Tibial artery (tissue), 4 donors: ENCODE data around the gene MAML2.

Experiments used
- DNase-seq, 2 donors: peaks; one replicate each; pipeline ENCODE4 v3.0.0-alpha.2; 2019
- H3K27ac ChIP-seq, 2 donors: fragments of 200-600 bp; sonication (generic) in 1 of 2; 1 replicate in 1 of 2; 2 replicates in 1 of 2; pipeline ENCODE4 v1.5.1; 2018 to 2019; ENCODE audit warnings: mild to moderate bottlenecking in 1 of 2
- H3K27me3 ChIP-seq, 2 donors: fragments of 200-600 bp; sonication (generic) in 1 of 2; one replicate each; pipeline versions ENCODE4 v1.5.1 to v1.6.0; 2016 to 2019
- H3K36me3 ChIP-seq, 3 donors: fragments of 200-600 bp; sonication (generic) in 2 of 3; one replicate each; pipeline ENCODE4 v1.5.1; 2016 to 2019; ENCODE audit warnings: mild to moderate bottlenecking in 2 of 3
- H3K4me1 ChIP-seq, 4 donors: fragments of 200-600 bp; sonication (generic) in 2 of 4; 1 replicate in 3 of 4; 2 replicates in 1 of 4; pipeline ENCODE4 v1.5.1; 2016 to 2019
- H3K4me3 ChIP-seq, 2 donors: fragments of 200-600 bp; sonication (generic) in 1 of 2; 1 replicate in 1 of 2; 2 replicates in 1 of 2; pipeline ENCODE4 v1.5.1; 2018 to 2019; ENCODE audit warnings: mild to moderate bottlenecking in 2 of 2
- H3K9me3 ChIP-seq, 3 donors: fragments of 200-600 bp; sonication (generic) in 1 of 3; one replicate each; pipeline ENCODE4 v1.5.1; 2016 to 2019
- intact Hi-C: fragments of 100-400 bp; cut with DNase I; formaldehyde crosslinking; loops from one replicate; pipeline ENCODE4 v1.15.0; 2023; ENCODE audit warnings: low total_unique reads
- TF ChIP-seq, protein P1 (sequence below), 2 experiments: fragments of 200-600 bp in 1 of 2; fragments of 450-650 bp in 1 of 2; IDR thresholded peaks; one replicate each; pipeline ENCODE4 v1.5.1; 2017 to 2019; ENCODE audit warnings: antibody characterized with exemption in 2 of 2, mild to moderate bottlenecking in 1 of 2, moderate library complexity in 1 of 2

The MAML2 gene

DNA sequence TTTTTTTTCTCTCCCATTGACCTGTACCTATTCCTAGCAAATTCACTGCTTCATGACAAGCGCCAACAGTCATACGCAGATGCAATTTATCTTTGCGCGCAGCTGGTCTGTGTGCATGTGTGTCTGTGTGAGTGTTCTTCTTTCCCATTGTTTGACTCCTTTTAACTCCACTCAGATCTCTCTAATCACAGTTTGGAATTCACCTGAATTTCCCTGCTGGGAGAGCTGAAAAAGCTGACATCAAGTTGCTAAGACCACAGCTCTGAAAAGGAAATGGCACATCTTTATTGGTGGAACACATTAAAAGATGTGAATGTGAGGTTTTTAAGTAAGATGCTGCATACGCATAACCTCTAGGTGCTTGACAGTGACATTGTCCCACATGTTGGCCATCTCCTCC is 231.7 kb downstream of the MAML2 start:
- H3K9me3 ChIP-seq: no peaks in the 10 kb centered on the region
- no peak for DNase-seq
- intact Hi-C loops: no loop called here
- H3K4me1 ChIP-seq: peaks cover 0 to 28% (median 17%) of the 10 kb centered on the region in 4 donors
- no peaks in the 10 kb centered on the region for H3K27me3 ChIP-seq
- no peaks in the 10 kb centered on the region for H3K36me3 ChIP-seq
- H3K27ac ChIP-seq: no peak overlapping the region
- H3K4me3 ChIP-seq: no peak overlapping the region
- TF ChIP-seq, protein P1, sequence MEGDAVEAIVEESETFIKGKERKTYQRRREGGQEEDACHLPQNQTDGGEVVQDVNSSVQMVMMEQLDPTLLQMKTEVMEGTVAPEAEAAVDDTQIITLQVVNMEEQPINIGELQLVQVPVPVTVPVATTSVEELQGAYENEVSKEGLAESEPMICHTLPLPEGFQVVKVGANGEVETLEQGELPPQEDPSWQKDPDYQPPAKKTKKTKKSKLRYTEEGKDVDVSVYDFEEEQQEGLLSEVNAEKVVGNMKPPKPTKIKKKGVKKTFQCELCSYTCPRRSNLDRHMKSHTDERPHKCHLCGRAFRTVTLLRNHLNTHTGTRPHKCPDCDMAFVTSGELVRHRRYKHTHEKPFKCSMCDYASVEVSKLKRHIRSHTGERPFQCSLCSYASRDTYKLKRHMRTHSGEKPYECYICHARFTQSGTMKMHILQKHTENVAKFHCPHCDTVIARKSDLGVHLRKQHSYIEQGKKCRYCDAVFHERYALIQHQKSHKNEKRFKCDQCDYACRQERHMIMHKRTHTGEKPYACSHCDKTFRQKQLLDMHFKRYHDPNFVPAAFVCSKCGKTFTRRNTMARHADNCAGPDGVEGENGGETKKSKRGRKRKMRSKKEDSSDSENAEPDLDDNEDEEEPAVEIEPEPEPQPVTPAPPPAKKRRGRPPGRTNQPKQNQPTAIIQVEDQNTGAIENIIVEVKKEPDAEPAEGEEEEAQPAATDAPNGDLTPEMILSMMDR (IDR thresholded peaks at IDR 0.05): no peak

DNA sequence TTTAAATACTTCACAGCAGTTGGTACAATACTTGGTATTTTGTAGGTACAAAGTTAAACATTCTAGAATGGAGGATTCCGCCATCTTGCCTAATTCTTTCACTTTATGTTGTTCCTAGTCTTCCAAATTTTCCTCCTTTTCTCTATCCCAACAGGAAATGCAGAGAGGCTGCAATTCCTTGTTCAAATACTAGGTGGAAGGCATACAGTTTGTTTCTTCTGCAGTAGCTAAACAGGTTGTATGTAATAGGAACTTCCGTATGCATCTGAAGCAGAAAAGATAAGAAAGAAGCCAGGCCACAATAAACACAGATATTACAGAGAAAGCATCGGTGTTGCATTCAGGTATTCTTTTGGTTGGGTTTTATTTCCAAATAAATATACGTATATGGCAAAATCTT is 232.7 kb downstream of the MAML2 start:
- TF ChIP-seq, protein P1 (IDR thresholded peaks at IDR 0.05): no peak
- H3K4me3 ChIP-seq: no peak overlapping the region
- intact Hi-C loops: no loop called here

DNA sequence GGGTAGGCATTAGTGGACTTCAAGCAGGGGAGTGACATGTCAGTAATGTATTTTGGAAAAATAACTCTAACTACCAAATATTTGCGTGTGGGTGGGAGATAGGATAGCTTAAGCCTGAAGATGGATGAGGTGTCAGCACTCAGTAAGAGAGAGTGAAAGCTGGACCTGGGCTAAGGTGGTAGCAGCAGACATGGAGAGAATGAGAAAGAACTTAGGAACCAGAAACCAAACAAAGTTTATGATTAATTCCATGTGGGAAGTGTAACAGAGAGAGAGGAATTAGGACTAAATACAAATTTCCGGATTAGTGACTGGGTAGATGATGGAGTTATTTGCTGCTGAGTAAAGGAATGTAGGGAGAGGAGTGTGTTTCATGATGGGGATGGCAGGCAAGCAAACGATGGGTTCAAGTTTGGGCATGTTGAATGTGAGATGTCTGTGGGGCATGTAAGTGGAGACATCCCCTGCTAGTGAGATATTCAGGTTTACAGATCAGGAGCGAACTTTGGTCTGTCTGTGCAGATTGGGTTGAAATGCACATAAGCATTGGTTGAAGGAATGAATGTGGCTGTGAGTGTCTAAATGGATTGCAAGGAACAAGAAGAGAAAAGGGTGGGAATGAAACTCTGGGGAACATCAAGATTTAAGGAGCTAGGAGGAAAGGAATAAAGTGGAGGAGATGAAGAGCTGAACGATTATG is 233.5 kb downstream of the MAML2 start:
- H3K4me1 ChIP-seq: peaks cover 0 to 38% (median 15%) of the 10 kb centered on the region in 4 donors
- H3K4me3 ChIP-seq: no peak overlapping the region
- no peaks in the 10 kb centered on the region for H3K27me3 ChIP-seq
- no peak overlapping the region for H3K27ac ChIP-seq
- TF ChIP-seq, protein P1 (IDR thresholded peaks at IDR 0.05): no peak
- intact Hi-C loops: no loop called here
- DNase-seq: no peak
- H3K36me3 ChIP-seq: no peaks in the 10 kb centered on the region
- no peaks in the 10 kb centered on the region for H3K9me3 ChIP-seq

More for the DNA sequence above, 232.7 kb downstream of the MAML2 start:
- Histone ChIP-seq H3K9me3 (no peaks in the 10 kb centered on the region), H3K27ac (no peak overlapping the region), H3K27me3 (no peaks in the 10 kb centered on the region), H3K4me1 (peaks cover 0 to 33% (median 17%) of the 10 kb centered on the region in 4 donors), H3K36me3 (no peaks in the 10 kb centered on the region)
- DNase-seq: no peak

DNA sequence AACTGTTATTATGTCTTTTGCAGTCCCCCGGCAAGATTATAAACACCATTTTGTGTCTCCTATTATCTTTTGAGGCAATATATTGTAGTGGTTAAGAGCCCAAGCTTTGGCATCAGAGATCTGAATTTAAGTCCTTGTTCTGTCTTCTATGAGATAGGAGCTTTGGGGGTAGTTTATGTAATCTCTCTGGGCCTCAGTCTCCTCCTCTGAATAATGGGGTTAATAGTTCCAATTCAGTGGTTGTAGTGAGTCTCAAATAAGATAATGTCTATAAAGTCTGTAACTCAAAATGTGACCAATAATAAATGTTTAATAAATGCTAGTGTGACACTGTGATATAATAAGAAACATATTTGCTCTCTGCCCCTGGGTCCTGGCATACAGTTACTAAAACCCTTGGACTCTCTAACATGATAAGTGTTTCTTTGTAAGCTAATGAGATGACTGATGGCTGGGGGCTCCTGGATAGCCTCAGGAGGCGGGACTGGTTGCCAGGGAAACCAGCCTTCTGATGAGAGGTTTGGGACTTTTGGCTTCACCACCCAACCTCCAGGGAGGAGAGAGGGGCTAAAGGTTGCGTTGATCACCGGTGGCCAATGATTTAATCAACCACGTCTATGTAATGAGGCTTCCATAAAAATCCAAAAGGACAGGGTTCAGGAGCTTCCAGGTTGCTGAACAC is 235.7 kb downstream of the MAML2 start:
- Histone ChIP-seq H3K27ac (no peak overlapping the region), H3K4me3 (no peak overlapping the region), H3K27me3 (no peaks in the 10 kb centered on the region), H3K36me3 (no peaks in the 10 kb centered on the region), H3K9me3 (no peaks in the 10 kb centered on the region), H3K4me1 (peaks cover 0 to 31% (median 9%) of the 10 kb centered on the region in 4 donors)
- intact Hi-C loops: no loop called here
- TF ChIP-seq, protein P1 (IDR thresholded peaks at IDR 0.05): no peak
- no peak for DNase-seq

DNA sequence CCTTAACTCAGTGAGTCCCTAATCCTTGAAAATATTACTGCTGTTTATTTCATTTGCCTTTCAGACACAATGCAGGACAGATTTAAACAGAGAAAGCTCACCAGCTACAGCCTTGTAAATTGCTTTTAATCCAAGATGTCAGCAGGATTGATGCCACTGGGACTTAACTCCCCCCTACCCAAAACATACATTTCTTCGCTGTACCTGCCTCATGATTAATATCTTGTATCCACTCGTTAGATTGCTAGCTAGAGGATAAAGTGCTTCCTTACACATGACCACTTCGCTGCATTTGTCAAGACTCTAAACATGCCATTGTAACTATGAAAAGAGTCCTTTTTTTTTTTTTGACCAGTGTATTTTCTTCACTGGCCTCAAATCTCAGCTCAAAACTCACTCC is 236.3 kb downstream of the MAML2 start:
- Histone ChIP-seq H3K4me3 (no peak overlapping the region), H3K36me3 (no peaks in the 10 kb centered on the region), H3K9me3 (no peaks in the 10 kb centered on the region), H3K27ac (no peak overlapping the region), H3K27me3 (no peaks in the 10 kb centered on the region), H3K4me1 (peaks cover 0 to 36% (median 11%) of the 10 kb centered on the region in 4 donors)
- intact Hi-C loops: no loop called here
- TF ChIP-seq, protein P1 (IDR thresholded peaks at IDR 0.05): no peak
- DNase-seq: no peak
